H9 (cell line): ENCODE results near the gene DOCK10. TPM values are rescaled to one million over a fixed set of nuclear protein-coding genes. Genes with fewer than 3 reads are reported as not detected.

Source experiments
- DNase-seq: peaks from one replicate; pipeline ENCODE4 v3.0.0-alpha.2; 2017
- H2AFZ ChIP-seq: one replicate; pipeline ENCODE4 v1.6.1; 2013; ENCODE audit warnings: mild to moderate bottlenecking, low read length, control low read depth, moderate library complexity
- H2AK5ac ChIP-seq: 2 replicates; pipeline ENCODE4 v1.6.1; 2013; ENCODE audit warnings: low read length, control low read depth, mixed read lengths; ENCODE audit not compliant: insufficient read length
- H2BK120ac ChIP-seq: one replicate; pipeline ENCODE4 v1.6.1; 2013; ENCODE audit warnings: low read depth, mild to moderate bottlenecking, low read length, control low read depth, inconsistent platforms; ENCODE audit not compliant: poor library complexity, severe bottlenecking
- H2BK12ac ChIP-seq: 2 replicates; pipeline ENCODE4 v1.6.1; 2013; ENCODE audit warnings: low read length, control low read depth, mixed read lengths, low read depth; ENCODE audit not compliant: insufficient read length
- H2BK15ac ChIP-seq: 2 replicates; pipeline ENCODE4 v1.6.1; 2013; ENCODE audit warnings: low read depth, low read length, control low read depth
- H2BK20ac ChIP-seq: one replicate; pipeline ENCODE4 v1.6.1; 2013; ENCODE audit warnings: low read depth, mild to moderate bottlenecking, low read length, control low read depth, inconsistent platforms; ENCODE audit not compliant: poor library complexity, severe bottlenecking
- H2BK5ac ChIP-seq: 2 replicates; pipeline ENCODE4 v1.6.1; 2013; ENCODE audit warnings: low read length, control low read depth, mixed read lengths; ENCODE audit not compliant: insufficient read length
- H3K14ac ChIP-seq: 2 replicates; pipeline ENCODE4 v1.6.1; 2013; ENCODE audit warnings: low read length, control low read depth; ENCODE audit not compliant: insufficient read depth
- H3K18ac ChIP-seq: 2 replicates; pipeline ENCODE4 v1.6.1; 2013; ENCODE audit warnings: low read depth, mild to moderate bottlenecking, mixed read lengths, low read length, control low read depth; ENCODE audit not compliant: insufficient read length
- H3K23ac ChIP-seq: 2 replicates; pipeline ENCODE4 v1.6.1; 2013; ENCODE audit warnings: low read length, control low read depth, mixed read lengths, low read depth; ENCODE audit not compliant: insufficient read length
- H3K23me2 ChIP-seq: 2 replicates; pipeline ENCODE4 v1.6.1; 2013; ENCODE audit warnings: low read depth, mild to moderate bottlenecking, mixed read lengths, low read length, control low read depth; ENCODE audit not compliant: insufficient read length, poor library complexity, severe bottlenecking
- H3K27ac ChIP-seq: 2 replicates; pipeline ENCODE4 v1.5.1; 2013; ENCODE audit warnings: low read length, control low read depth, mixed read lengths, low read depth; ENCODE audit not compliant: insufficient read length
- H3K27me3 ChIP-seq: 2 replicates; pipeline ENCODE4 v1.6.1; 2013; ENCODE audit warnings: low read length, control low read depth, inconsistent platforms; ENCODE audit not compliant: insufficient read depth
- H3K4ac ChIP-seq: 2 replicates; pipeline ENCODE4 v1.6.1; 2013; ENCODE audit warnings: low read depth, mild to moderate bottlenecking, control low read depth, inconsistent platforms, low read length, moderate library complexity
- H3K4me1 ChIP-seq: 2 replicates; pipeline ENCODE4 v1.6.1; 2013; ENCODE audit warnings: low read length, control low read depth, inconsistent platforms; ENCODE audit not compliant: insufficient read depth
- H3K4me2 ChIP-seq: 2 replicates; pipeline ENCODE4 v1.6.1; 2013; ENCODE audit warnings: low read length, control low read depth, mixed read lengths; ENCODE audit not compliant: insufficient read length, insufficient read depth
- H3K56ac ChIP-seq: 2 replicates; pipeline ENCODE4 v1.6.1; 2013; ENCODE audit warnings: low read depth, mild to moderate bottlenecking, mixed read lengths, low read length, control low read depth; ENCODE audit not compliant: insufficient read length
- H3K79me1 ChIP-seq: 2 replicates; pipeline ENCODE4 v1.6.1; 2013; ENCODE audit warnings: low read depth, mild to moderate bottlenecking, moderate library complexity, low read length, control low read depth, inconsistent platforms; ENCODE audit not compliant: insufficient read depth, poor library complexity, severe bottlenecking
- H3K79me2 ChIP-seq: 2 replicates; pipeline ENCODE4 v1.6.1; 2013; ENCODE audit warnings: low read length, control low read depth, inconsistent platforms; ENCODE audit not compliant: insufficient read depth
- H3K9ac ChIP-seq: 2 replicates; pipeline ENCODE4 v1.6.1; 2013; ENCODE audit warnings: low read length, control low read depth, mixed read lengths; ENCODE audit not compliant: insufficient read length; ENCODE audit errors: extremely low read depth
- H3K9me3 ChIP-seq: one replicate; pipeline ENCODE4 v1.6.1; 2013; ENCODE audit warnings: low read depth, low read length, inconsistent platforms; ENCODE audit not compliant: control insufficient read depth
- H3T11ph ChIP-seq: one replicate; pipeline ENCODE4 v1.6.1; 2013; ENCODE audit warnings: mild to moderate bottlenecking, low read length, control low read depth, inconsistent platforms
- H4K20me1 ChIP-seq: one replicate; pipeline ENCODE4 v1.6.1; 2013; ENCODE audit not compliant: control insufficient read depth, insufficient read length, insufficient read depth
- H4K5ac ChIP-seq: 2 replicates; pipeline ENCODE4 v1.6.1; 2013; ENCODE audit warnings: low read depth, mild to moderate bottlenecking, mixed read lengths, low read length, control low read depth; ENCODE audit not compliant: insufficient read length
- H4K8ac ChIP-seq: replicated peaks from 2 replicates; pipeline ENCODE4 v1.6.1; 2013; ENCODE audit warnings: low read length, control low read depth, mixed read lengths, low read depth; ENCODE audit not compliant: insufficient read length
- H4K91ac ChIP-seq: 2 replicates; pipeline ENCODE4 v1.6.1; 2013; ENCODE audit warnings: low read depth, mild to moderate bottlenecking, moderate library complexity, mixed read lengths, low read length, control low read depth; ENCODE audit not compliant: insufficient read length
- H3K27ac Mint-ChIP-seq, 3 experiments: 2 replicates in 2 of 3; 3 replicates in 1 of 3; pipeline ENCODE4 v1.8.0; 2020 to 2021; ENCODE audit warnings: mixed read lengths in 3 of 3, mild to moderate bottlenecking in 1 of 3, moderate library complexity in 1 of 3
- H3K27me3 Mint-ChIP-seq: 2 replicates; pipeline ENCODE4 v1.8.0; 2021; ENCODE audit warnings: low read depth, mild to moderate bottlenecking, moderate library complexity, mixed read lengths
- H3K36me3 Mint-ChIP-seq, 3 experiments: 2 replicates in 2 of 3; 3 replicates in 1 of 3; pipeline ENCODE4 v1.8.0; 2020 to 2021; ENCODE audit warnings: low read depth in 3 of 3, mixed read lengths in 3 of 3; ENCODE audit not compliant: insufficient read depth in 1 of 3
- H3K4me1 Mint-ChIP-seq, 2 experiments: 2 replicates each; pipeline ENCODE4 v1.8.0; 2020; ENCODE audit warnings: mixed read lengths in 2 of 2
- H3K4me3 Mint-ChIP-seq, 2 experiments: 2 replicates in 1 of 2; 3 replicates in 1 of 2; pipeline ENCODE4 v1.8.0; 2020 to 2021; ENCODE audit warnings: mild to moderate bottlenecking in 2 of 2, mixed read lengths in 2 of 2, moderate library complexity in 1 of 2
- H3K9me3 Mint-ChIP-seq, 2 experiments: 2 replicates in 1 of 2; 3 replicates in 1 of 2; pipeline ENCODE4 v1.8.0; 2020; ENCODE audit warnings: mild to moderate bottlenecking in 2 of 2, mixed read lengths in 2 of 2, moderate library complexity in 1 of 2
- WGBS: extraction: QIAGEN DNeasy Blood & Tissue Kit; methylation state at CpG from one replicate; pipeline ENCODE4 v1.1.7; 2013; ENCODE audit warnings: missing lambda C conversion rate, low lambda C conversion rate, mixed read lengths; ENCODE audit not compliant: insufficient read length; ENCODE audit errors: extremely low coverage; 5-methylcytosine and 5-hydroxymethylcytosine counted together
- total RNA-seq: library from RNA; stranded (reverse); gene quantifications from 2 replicates; pipeline ENCODE4 v1.2.1, GENCODE V29; 2021
- TF ChIP-seq, protein P1 (sequence below): fragments of 200-600 bp; sonication (generic); conservative IDR thresholded peaks from 3 replicates; pipeline ENCODE4 v1.8.0; 2021; ENCODE audit warnings: antibody characterized with exemption, mild to moderate bottlenecking

Gene DOCK10
- total RNA-seq, 1 experiment from 2014 or later: 0.79 TPM

DNA sequence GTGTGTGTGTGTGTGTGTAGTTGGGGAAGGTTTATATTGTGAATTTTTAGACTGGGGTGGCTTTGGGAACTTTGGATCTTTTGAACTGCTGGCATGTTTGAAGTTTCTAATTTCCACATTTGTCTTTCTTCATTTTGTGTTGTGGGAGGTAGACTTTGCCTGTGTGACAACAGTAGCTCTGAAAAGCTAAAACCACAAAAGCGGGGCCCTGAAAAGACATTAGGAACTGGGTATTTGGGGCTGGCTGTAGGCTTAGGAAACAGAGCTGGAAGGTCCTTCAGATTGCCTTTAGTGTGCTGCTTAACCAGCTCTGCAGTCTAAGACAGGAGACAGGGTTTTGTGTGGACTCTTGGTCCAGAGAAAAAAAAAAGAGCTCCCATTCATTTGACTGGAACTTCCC is 27.2 kb upstream of the DOCK10 start:
- H3K79me2 ChIP-seq: no peaks in the 10 kb centered on the region
- no peaks in the 10 kb centered on the region for H3K9me3 ChIP-seq
- no peaks in the 10 kb centered on the region for H3K23me2 ChIP-seq
- Mint-ChIP-seq H3K27ac (no peak overlapping the region), H3K9me3 (peaks cover 23 to 24% of the 10 kb centered on the region in 2 experiments), H3K36me3 (peaks cover 18 to 25% (median 19%) of the 10 kb centered on the region in 3 experiments), H3K4me1 (peaks cover 26 to 29% of the 10 kb centered on the region in 2 experiments), H3K27me3 (no peaks in the 10 kb centered on the region), H3K4me3 (no peak overlapping the region)
- H4K5ac ChIP-seq: no peak overlapping the region
- H3K27me3 ChIP-seq: no peaks in the 10 kb centered on the region
- no peak overlapping the region for H3K23ac ChIP-seq
- H2BK15ac ChIP-seq: no peak overlapping the region
- no peak overlapping the region for H3K27ac ChIP-seq
- H2BK12ac ChIP-seq: no peak overlapping the region
- H3K4ac ChIP-seq: no peak overlapping the region
- H2BK5ac ChIP-seq: no peak overlapping the region
- H3K14ac ChIP-seq: no peak overlapping the region
- H4K91ac ChIP-seq: no peak overlapping the region
- H4K20me1 ChIP-seq: no peaks in the 10 kb centered on the region
- H3K4me2 ChIP-seq: no peak overlapping the region
- TF ChIP-seq, protein P1, sequence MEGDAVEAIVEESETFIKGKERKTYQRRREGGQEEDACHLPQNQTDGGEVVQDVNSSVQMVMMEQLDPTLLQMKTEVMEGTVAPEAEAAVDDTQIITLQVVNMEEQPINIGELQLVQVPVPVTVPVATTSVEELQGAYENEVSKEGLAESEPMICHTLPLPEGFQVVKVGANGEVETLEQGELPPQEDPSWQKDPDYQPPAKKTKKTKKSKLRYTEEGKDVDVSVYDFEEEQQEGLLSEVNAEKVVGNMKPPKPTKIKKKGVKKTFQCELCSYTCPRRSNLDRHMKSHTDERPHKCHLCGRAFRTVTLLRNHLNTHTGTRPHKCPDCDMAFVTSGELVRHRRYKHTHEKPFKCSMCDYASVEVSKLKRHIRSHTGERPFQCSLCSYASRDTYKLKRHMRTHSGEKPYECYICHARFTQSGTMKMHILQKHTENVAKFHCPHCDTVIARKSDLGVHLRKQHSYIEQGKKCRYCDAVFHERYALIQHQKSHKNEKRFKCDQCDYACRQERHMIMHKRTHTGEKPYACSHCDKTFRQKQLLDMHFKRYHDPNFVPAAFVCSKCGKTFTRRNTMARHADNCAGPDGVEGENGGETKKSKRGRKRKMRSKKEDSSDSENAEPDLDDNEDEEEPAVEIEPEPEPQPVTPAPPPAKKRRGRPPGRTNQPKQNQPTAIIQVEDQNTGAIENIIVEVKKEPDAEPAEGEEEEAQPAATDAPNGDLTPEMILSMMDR: no peak
- no peak overlapping the region for H2BK120ac ChIP-seq
- H3T11ph ChIP-seq: no peak overlapping the region
- DNase-seq: no peak
- H3K79me1 ChIP-seq: no peaks in the 10 kb centered on the region
- H2BK20ac ChIP-seq: no peak overlapping the region
- no peak overlapping the region for H3K18ac ChIP-seq
- H3K4me1 ChIP-seq: peaks cover 4% of the 10 kb centered on the region; the same call in 1 of the 2 replicates
- H4K8ac ChIP-seq: no peak overlapping the region
- H3K9ac ChIP-seq: no peak overlapping the region
- H3K56ac ChIP-seq: no peak overlapping the region
- no peak overlapping the region for H2AFZ ChIP-seq
- WGBS: no CpG with 5 or more reads among the region's 1 CpG
- no peak overlapping the region for H2AK5ac ChIP-seq
